GM13976 (cell line): Measurements from ENCODE around the gene PON1.

ENCODE experiments used
- DNase-seq: peaks from one replicate; pipeline ENCODE4 v3.0.0; 2012; ENCODE audit warnings: low spot score
- in situ Hi-C: fragments of 300-500 bp; cut with MboI; formaldehyde crosslinking; loops from one replicate; pipeline ENCODE4 v1.12.0; 2022; ENCODE audit warnings: low sequenced_read_pairs, mixed read lengths, inconsistent platforms; ENCODE audit not compliant: unreplicated experiment
- TF ChIP-seq, protein P1 (sequence below): IDR thresholded peaks from 2 replicates; pipeline ENCODE4 v1.5.1; 2012; ENCODE audit warnings: borderline replicate concordance, mild to moderate bottlenecking; ENCODE audit not compliant: insufficient read depth; ENCODE audit errors: extremely low read depth, missing control alignments, control extremely low read depth

PON1 gene

DNA sequence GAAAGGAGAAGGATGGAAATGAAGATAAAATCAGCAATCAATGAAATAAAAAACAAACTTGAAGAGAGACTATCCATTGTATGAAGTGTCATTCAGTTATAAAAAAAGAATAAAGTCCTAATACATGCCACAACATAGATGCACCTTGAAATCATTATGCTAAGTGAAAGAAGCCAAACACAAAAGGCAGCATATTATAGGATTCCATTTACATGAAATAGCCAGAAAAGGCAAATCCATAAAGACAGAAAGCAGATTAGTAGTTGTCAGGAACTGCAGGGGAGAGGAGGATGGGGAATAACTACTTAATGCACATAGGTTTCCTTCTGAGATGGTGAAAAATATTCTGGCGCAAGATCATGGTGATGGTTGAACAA, 6.6 kb upstream of the PON1 start:
- TF ChIP-seq, protein P1, sequence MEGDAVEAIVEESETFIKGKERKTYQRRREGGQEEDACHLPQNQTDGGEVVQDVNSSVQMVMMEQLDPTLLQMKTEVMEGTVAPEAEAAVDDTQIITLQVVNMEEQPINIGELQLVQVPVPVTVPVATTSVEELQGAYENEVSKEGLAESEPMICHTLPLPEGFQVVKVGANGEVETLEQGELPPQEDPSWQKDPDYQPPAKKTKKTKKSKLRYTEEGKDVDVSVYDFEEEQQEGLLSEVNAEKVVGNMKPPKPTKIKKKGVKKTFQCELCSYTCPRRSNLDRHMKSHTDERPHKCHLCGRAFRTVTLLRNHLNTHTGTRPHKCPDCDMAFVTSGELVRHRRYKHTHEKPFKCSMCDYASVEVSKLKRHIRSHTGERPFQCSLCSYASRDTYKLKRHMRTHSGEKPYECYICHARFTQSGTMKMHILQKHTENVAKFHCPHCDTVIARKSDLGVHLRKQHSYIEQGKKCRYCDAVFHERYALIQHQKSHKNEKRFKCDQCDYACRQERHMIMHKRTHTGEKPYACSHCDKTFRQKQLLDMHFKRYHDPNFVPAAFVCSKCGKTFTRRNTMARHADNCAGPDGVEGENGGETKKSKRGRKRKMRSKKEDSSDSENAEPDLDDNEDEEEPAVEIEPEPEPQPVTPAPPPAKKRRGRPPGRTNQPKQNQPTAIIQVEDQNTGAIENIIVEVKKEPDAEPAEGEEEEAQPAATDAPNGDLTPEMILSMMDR, result no peak
- in situ Hi-C loops, result no loop called here

DNA sequence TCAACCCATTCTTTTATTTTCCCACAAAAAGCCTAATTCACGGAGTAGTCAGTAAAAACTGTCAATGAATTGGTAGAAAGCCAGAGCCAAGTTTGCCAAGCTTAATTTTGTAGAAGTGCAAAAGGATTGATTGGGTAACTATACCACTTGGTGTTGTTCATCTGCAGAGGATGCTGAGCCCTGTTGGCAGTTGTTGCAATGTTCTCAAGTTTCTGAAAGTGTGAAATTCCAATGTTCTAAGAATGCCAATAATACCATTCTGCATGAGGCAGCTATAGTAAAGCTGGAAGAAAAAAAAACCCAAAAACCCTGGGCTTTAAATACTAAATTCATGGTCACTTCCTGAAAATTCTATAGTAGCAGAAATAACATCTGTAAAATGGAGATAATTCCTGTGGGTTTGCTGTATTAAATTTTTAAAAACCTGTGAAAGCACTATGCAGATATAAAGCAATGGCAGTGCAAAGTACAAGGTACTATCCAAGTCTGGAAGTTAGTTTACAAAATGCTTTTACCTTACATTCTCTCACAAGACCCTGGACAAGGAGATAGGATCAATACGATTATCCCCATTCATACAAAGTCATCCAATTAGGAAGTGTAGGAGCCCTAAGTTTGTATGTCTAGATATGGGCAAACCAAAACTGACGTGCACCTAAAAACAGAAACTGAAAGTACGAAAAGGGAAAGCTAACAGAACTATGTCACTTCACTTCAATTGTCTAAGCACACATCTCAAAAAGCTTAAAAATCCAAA, 6.0 kb upstream of the PON1 start:
- in situ Hi-C loops, result no loop called here
- TF ChIP-seq, protein P1, result no peak

More for the DNA sequence above, 6.6 kb upstream of the PON1 start:
- no peak for DNase-seq

DNA sequence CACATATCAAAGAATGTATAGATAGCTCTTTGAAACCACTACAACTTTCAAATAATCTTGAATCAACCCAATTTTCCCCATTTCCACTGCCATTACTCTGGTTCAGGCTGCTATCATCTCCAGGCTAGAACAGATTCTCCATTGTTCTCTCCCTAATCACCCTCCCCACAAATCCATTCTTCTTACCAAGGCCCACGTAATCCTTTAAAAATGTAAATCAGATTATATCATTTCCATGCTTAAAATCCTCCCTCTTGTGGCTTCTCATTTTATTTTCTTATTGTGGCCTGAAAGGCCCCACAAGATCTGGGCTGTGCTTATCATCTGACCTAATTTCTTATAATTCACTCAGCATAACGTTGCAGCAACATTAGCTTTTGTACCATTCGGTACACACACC, 3.0 kb upstream of the PON1 start:
- TF ChIP-seq, protein P1, result no peak
- in situ Hi-C loops, result no loop called here
- DNase-seq, result no peak

More for the DNA sequence above, 6.0 kb upstream of the PON1 start:
- peak; percentile 45 for DNase-seq

DNA sequence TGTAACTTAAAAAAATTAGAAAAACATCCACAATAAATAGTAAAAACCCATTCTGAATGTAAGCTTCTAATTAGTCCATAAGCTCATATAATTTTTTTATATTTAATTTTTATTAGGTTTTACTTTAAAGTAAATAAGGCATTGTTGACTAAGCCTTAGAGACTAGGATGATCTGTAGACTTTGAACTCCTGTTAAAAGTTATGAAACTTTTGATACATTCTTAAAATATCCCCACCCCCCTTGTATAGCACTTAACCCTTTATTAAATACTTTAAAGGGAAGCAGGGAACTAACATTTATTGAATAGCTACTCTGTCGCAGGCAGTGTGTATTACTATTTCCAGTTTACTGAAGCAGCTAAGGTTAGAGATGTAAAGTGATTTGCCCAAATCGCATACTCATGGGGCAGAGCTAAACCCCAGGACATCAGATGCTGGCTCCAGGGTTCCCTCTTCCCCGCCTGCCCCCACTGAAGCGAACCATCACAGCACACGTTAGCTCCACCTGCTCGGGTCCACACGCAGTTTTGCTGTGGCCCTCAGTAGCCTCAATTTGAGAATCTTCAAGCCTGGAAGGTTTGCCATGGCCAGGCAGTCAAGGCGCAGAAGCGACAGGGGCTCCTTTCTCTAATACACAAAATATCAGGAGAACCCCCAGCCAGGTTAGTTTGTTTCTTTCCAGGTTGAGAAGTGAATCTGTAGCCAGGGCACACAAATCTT, 762 bp downstream of the PON1 start:
- TF ChIP-seq, protein P1, result no peak
- in situ Hi-C loops, result no loop called here
- DNase-seq, result no peak

DNA sequence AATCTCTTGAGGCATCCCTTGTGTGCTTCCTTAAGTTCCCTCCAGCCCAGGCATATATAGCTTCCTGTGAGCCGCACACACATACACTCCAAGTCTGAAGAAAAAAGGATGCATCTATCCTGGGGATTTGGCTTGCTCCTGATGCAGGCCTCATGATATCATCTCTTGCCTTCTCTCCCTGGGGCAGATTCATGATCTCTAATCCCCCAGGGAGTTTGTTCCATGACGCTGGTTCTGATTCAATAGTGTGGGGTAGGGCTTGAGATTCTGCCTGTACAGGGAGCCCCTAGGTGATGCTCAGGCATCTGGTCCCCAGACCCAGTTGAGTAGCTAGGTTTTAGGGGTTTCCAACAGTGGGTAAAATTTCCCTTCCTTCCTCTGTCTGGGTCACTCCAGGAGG, 1.5 kb downstream of the PON1 start:
- TF ChIP-seq, protein P1, result no peak
- no peak for DNase-seq
- in situ Hi-C loops, result no loop called here

DNA sequence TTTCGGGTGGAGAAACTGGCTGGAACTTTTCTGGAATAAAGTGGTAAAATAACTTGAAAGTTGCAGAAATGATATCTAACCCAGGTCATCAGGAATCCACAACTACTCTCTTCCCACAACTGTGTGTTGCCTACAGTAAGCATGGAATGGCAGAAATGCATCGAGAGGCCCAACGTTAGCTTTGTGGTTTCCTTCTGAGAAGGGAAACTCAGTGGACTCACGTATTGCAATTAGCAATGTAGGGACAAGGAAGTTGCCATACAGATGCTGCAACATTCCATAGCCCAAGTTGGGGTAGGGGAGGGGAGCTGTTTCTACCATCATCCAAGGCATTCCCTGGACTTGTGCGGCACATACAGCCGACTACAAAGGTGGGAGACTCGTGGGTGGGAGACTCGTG, 1.9 kb downstream of the PON1 start:
- no peak for DNase-seq
- TF ChIP-seq, protein P1, result no peak
- in situ Hi-C loops, result no loop called here

DNA sequence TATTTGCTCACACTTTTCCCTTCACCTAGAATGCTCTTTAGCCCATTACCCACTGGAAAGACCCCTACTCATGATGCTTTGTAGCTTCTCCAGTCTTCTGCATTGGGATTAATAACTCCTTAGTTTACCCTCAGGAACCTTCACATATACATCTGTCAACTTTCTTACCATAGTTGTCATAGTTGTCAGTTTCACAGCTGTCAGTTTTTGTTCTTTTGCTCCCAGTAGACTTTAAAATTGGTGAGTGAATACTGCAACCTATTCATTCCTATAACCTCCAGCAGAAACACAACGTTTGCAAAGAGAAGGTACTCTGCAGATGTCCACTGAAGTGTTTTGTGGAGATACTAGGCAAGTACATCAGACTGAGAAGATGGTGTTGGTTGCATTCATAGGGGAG, 2.6 kb downstream of the PON1 start:
- no peak for DNase-seq
- in situ Hi-C loops, result no loop called here
- TF ChIP-seq, protein P1, result no peak
